Omental fat pad (tissue), 4 donors: ENCODE data around the gene PCSK1. TPM values are rescaled to one million over a fixed set of nuclear protein-coding genes. Genes with fewer than 3 reads are reported as not detected.
"Not testable (repeated sequence)": the region's sequence is repeated elsewhere in the genome, so short reads cannot be mapped to it uniquely, and the experiment has no call there.

ENCODE experiments used
- ATAC-seq: fragments of 150-250 bp; one replicate; pipeline ENCODE4 v1.9.1; 2016; ENCODE audit warnings: mild to moderate bottlenecking, moderate library complexity; ENCODE audit not compliant: low FRiP score
- DNase-seq: peaks from one replicate; pipeline ENCODE4 v3.0.0-alpha.2; 2019; ENCODE audit warnings: low spot score
- CTCF ChIP-seq, 3 donors: fragments of 450-650 bp; IDR thresholded peaks; one replicate each; pipeline ENCODE4 v1.5.1; 2016 to 2017; ENCODE audit warnings: antibody characterized with exemption in 3 of 3, mild to moderate bottlenecking in 3 of 3, moderate library complexity in 2 of 3
- total RNA-seq, 4 donors: library from RNA; depleted of rRNA; stranded (reverse); fragments of >200 nt; gene quantifications; one replicate each; pipeline ENCODE4 v1.1.0, GENCODE V29; 2016

PCSK1 gene
- total RNA-seq, 4 donors from 2014 or later = 0.32 to 1.7 (median 0.92) TPM

GRCh38 chr5:96377167-96377566 lies 55.9 kb downstream of the PCSK1 start:
- no peak for DNase-seq
- ATAC-seq = no peak
- TF ChIP-seq CTCF (IDR thresholded peaks at IDR 0.05) = no peak

- no peak for TF ChIP-seq CTCF (IDR thresholded peaks at IDR 0.05)
- ATAC-seq (no peak), DNase-seq (no peak)
These were observed 58.4 kb downstream of the PCSK1 start for GRCh38 chr5:96374653-96375052.

- no peak for TF ChIP-seq CTCF (IDR thresholded peaks at IDR 0.05)
- no peak for ATAC-seq
- DNase-seq = no peak
These were observed 59.7 kb downstream of the PCSK1 start for GRCh38 chr5:96373381-96373733.

- ATAC-seq = no peak
- no peak for TF ChIP-seq CTCF (IDR thresholded peaks at IDR 0.05)
- no peak for DNase-seq
These were observed 60.2 kb downstream of the PCSK1 start for GRCh38 chr5:96372726-96373380.

- TF ChIP-seq CTCF (IDR thresholded peaks at IDR 0.05) = no peak
- no peak for DNase-seq
- no peak for ATAC-seq
These were observed 62.1 kb downstream of the PCSK1 start for GRCh38 chr5:96370976-96371375.

GRCh38 chr5:96367337-96367736 lies 65.7 kb downstream of the PCSK1 start:
- ATAC-seq, DNase-seq: not testable (repeated sequence)

GRCh38 chr5:96354237-96354636 lies 78.8 kb downstream of the PCSK1 start:
- ATAC-seq (no peak), DNase-seq (no peak)
- no peak for TF ChIP-seq CTCF (IDR thresholded peaks at IDR 0.05)
